GM12801 (cell line): ENCODE measurements around the gene CD55.

Experiments
- TF ChIP-seq, protein P1 (sequence below): IDR thresholded peaks from one replicate; pipeline ENCODE4 v1.5.1; 2011; ENCODE audit warnings: control low read depth; ENCODE audit not compliant: insufficient read length; ENCODE audit errors: extremely low read depth

CD55 gene

DNA sequence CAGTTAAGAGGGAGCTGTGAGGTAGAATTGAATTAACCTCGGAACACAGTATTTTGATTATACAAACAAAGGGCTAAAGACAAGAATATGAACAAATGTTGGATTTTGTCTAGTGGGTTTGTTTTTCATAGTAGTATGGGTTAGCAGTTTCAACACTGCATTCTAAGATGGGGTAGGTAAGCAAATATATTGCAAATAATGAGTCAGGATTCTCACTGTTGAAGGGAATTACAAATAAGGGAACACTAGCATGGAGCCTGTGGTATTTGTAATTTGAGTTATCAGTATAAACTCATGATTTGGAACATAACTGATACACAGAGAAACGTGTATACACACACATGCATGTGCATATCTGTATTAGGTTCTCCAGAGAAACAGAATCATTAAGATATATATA is 44.5 kb downstream of the CD55 start:
- TF ChIP-seq, protein P1, sequence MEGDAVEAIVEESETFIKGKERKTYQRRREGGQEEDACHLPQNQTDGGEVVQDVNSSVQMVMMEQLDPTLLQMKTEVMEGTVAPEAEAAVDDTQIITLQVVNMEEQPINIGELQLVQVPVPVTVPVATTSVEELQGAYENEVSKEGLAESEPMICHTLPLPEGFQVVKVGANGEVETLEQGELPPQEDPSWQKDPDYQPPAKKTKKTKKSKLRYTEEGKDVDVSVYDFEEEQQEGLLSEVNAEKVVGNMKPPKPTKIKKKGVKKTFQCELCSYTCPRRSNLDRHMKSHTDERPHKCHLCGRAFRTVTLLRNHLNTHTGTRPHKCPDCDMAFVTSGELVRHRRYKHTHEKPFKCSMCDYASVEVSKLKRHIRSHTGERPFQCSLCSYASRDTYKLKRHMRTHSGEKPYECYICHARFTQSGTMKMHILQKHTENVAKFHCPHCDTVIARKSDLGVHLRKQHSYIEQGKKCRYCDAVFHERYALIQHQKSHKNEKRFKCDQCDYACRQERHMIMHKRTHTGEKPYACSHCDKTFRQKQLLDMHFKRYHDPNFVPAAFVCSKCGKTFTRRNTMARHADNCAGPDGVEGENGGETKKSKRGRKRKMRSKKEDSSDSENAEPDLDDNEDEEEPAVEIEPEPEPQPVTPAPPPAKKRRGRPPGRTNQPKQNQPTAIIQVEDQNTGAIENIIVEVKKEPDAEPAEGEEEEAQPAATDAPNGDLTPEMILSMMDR: no peak

DNA sequence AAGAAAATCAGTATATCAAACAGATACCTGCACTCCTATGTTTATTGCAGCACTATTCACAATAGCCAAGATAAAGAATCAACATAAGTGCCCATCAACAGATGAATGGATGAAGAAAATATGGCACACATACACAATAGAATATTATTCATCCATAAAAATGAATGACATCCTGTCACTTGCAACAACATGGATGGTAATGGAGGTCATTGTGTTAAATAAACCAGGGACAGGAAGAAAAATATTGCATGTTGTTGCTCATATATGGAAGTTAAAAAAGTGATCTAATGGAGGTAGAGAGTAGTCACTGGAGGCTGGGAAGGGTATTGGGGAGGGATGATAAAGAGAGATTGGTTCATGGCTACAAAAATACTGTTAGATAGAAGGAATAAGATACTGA is 67.2 kb downstream of the CD55 start:
- TF ChIP-seq, protein P1: no peak

DNA sequence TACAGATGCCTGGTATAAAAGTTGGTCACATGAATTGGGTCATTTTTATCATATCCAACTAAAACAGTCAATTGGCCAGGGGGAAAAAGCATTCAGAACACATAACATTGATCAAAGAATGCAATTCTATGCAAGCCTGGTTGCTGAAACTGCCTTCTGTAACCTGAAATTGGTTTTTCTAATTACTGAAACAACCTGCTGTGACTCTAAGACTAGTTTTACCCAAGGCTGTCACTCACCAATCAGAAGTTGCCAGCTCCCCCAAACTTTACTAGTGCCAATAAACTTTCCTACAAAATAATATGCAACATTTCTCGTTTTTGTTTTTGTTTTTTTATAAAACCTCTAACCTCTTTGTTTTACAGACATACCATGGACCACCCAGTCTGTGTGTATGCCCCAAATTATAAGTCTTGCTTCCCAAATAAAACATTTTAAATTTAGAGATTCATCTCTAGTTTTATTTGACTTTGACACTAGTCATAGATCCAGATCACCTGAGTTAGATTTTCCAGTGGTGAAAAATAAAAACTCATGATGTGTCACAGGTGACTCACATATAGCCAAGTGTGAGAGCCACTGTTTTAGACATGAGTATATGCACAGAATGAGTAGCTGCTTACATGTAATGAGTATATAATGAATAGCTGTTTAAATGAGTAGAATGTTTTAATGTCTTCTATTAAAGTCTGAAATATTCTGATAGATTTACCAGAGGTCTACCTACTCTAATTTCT is 68.4 kb downstream of the CD55 start:
- TF ChIP-seq, protein P1: no peak

DNA sequence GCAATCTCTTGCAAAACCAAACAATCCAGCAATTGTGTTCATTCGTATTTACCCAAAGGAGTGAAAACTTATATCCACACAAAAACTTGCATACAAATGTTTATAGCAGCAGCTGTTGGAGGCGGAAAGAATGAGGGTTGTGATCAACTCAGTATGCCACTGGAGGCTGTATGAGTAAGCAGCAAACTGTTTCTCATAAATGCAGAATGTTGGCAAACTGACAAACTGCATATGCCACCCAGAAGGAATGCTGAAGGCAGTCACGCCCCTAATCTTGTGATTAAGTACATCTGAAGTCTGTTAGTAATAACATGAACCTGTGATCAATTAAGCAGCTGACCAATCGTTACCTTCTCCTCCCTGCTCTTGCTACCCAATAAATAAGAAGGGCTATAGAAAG is 72.1 kb downstream of the CD55 start:
- TF ChIP-seq, protein P1: no peak

DNA sequence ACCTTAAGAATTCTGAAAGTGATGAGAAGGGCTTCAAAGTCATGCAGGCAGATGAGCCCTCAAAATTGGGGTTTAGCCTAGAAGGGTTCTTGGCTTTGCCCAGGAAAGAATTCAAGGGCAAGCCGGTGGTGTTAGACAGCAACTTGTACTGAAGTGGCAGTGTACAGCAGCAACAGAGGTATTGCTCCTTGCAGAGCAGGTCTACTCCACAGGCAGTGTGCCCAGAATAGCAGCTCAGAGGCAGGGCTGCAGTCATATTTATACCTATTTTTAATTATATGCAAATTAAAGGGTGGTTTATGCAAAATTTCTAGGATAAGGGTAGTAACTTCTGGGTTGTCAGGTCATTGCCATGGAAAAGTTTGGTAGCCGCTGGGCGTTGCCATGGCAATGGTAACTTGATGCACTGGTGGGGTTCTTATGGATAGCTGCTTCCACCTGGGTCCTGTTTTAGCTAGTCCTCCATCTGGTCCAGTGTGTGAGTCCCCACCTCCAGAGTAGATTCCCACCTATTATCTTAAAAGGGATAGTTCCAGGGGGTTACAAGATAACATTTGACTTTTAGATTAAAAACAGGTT is 74.8 kb downstream of the CD55 start:
- TF ChIP-seq, protein P1: no peak

DNA sequence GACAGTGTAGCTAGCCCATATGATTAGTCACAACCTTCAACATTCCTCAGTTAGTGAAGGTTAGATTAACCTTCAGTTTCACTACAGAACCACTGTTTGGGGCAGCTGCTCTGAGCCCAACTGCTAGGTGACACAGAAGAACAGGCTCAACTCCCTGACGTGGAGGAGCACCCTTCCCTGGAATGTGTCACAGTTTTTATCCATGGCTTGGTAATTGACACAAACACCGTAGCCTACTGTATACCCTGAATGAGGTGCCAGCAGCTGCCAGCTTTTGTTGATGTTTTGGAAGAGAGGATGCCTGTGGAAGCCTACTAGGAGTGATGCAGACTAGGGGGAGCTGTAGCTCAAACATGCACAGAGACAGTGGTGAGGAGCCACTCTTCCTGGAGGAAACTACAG is 76.0 kb downstream of the CD55 start:
- TF ChIP-seq, protein P1: no peak

DNA sequence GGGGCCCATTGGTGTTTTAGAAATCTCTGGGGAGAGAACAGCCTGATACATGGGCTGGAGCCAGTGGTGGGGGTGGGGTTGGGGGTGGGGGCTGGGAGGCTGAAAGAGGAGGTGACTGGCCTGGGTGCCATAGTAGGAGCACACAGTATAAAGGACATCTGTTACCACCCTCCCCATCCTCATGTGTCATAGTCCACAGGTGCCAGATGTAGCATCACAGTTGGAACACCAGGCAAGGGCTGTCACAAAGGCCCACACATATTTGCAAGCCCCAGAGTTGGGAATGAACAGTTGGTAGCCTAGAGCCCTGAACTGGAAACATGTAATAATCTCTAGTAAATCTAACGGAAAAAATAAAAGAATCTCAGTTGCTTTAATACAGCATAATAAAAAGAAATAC is 77.5 kb downstream of the CD55 start:
- TF ChIP-seq, protein P1: no peak
